ENCODE data around the gene CDK2AP2.

DNA sequence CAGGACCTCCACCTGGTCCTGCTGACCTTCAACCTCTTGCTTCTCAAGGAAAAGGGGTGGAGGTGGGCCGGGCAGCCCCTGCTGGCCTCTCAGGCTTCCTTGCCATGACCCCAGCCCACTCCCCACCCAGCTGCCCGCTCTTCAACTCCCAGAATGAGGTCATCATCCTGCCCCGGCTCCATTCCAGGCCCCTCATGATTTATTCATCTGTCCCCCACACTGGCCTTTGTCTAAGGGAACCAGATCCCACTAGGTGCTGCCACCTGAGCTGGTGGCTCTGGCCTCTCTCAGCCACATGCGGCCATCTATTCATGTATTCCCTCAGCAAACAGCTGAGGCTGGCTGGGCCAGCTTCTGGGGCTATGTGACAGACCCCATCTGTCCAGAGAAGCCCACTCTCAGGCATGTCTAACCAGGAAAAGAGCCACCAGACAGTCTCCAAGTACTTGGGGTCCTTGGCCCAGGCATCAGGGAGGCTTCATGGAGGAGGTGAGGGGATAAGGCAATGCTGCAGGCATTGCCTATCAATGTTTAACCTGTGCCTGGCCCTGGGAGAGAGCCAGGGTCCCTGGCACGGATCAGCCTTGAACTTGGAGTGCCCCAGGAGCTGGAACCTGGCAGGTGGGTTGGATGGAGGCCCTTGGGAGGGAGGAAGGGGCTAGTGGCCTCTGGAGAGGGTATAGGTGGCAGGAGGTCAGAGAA, 17.5 kb upstream of the CDK2AP2 start:
- TF ChIP-seq, protein P1, sequence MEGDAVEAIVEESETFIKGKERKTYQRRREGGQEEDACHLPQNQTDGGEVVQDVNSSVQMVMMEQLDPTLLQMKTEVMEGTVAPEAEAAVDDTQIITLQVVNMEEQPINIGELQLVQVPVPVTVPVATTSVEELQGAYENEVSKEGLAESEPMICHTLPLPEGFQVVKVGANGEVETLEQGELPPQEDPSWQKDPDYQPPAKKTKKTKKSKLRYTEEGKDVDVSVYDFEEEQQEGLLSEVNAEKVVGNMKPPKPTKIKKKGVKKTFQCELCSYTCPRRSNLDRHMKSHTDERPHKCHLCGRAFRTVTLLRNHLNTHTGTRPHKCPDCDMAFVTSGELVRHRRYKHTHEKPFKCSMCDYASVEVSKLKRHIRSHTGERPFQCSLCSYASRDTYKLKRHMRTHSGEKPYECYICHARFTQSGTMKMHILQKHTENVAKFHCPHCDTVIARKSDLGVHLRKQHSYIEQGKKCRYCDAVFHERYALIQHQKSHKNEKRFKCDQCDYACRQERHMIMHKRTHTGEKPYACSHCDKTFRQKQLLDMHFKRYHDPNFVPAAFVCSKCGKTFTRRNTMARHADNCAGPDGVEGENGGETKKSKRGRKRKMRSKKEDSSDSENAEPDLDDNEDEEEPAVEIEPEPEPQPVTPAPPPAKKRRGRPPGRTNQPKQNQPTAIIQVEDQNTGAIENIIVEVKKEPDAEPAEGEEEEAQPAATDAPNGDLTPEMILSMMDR (IDR thresholded peaks at IDR 0.05; ENCODE audit: low read depth, low read length) = no peak
- TF ChIP-seq EZH2phosphoT487 (IDR thresholded peaks at IDR 0.05; ENCODE audit: low read depth) = no peak
